Loucy (cell line): ENCODE data around the gene NXPH1.

Experiments used
- H2AFZ ChIP-seq: fragments of 200-600 bp; sonication (generic); 2 replicates; pipeline ENCODE4 v1.6.0; 2016; ENCODE audit warnings: antibody characterized with exemption, mild to moderate bottlenecking, low read length, moderate library complexity
- H3F3A ChIP-seq: fragments of 200-600 bp; 2 replicates; pipeline ENCODE4 v1.6.0; 2016; ENCODE audit warnings: antibody characterized with exemption, low read depth, mild to moderate bottlenecking
- H3K27me3 ChIP-seq: fragments of 200-600 bp; sonication (generic); 2 replicates; pipeline ENCODE4 v1.6.1; 2014; ENCODE audit warnings: low read length, mild to moderate bottlenecking; ENCODE audit not compliant: insufficient read depth, poor library complexity, severe bottlenecking
- H3K36me3 ChIP-seq: fragments of 200-600 bp; sonication (generic); 2 replicates; pipeline ENCODE4 v1.6.1; 2016; ENCODE audit warnings: low read length; ENCODE audit not compliant: insufficient read depth
- H3K4me1 ChIP-seq: fragments of 200-600 bp; sonication (generic); 2 replicates; pipeline ENCODE4 v1.5.1; 2014; ENCODE audit warnings: low read length, mild to moderate bottlenecking; ENCODE audit not compliant: insufficient read depth, poor library complexity, severe bottlenecking
- H3K4me2 ChIP-seq: fragments of 200-600 bp; sonication (generic); 2 replicates; pipeline ENCODE4 v1.6.0; 2014; ENCODE audit warnings: antibody characterized with exemption, low read length, low read depth, mild to moderate bottlenecking; ENCODE audit not compliant: poor library complexity, severe bottlenecking
- H3K4me3 ChIP-seq: fragments of 200-600 bp; sonication (generic); 2 replicates; pipeline ENCODE4 v1.5.1; 2014; ENCODE audit warnings: low read length, mild to moderate bottlenecking, mixed read lengths; ENCODE audit not compliant: poor library complexity, severe bottlenecking
- H3K79me2 ChIP-seq: fragments of 200-600 bp; sonication (generic); 2 replicates; pipeline ENCODE4 v1.6.1; 2014; ENCODE audit warnings: low read length; ENCODE audit not compliant: insufficient read depth
- H3K9ac ChIP-seq: fragments of 200-600 bp; sonication (generic); 2 replicates; pipeline ENCODE4 v1.6.0; 2014; ENCODE audit warnings: mild to moderate bottlenecking, low read depth, low read length, moderate library complexity; ENCODE audit not compliant: poor library complexity, severe bottlenecking
- H3K9me2 ChIP-seq: fragments of 200-600 bp; sonication (generic); replicated peaks from 2 replicates; pipeline ENCODE4 v1.6.1; 2016; ENCODE audit warnings: low read depth, low read length, mixed read lengths
- H3K9me3 ChIP-seq: fragments of 200-600 bp; sonication (generic); 2 replicates; pipeline ENCODE4 v1.6.1; 2014; ENCODE audit warnings: mild to moderate bottlenecking, antibody characterized with exemption, low read length, low read depth; ENCODE audit not compliant: insufficient read depth
- H4K20me1 ChIP-seq: fragments of 200-600 bp; sonication (generic); 2 replicates; pipeline ENCODE4 v1.6.0; 2014; ENCODE audit warnings: antibody characterized with exemption, low read length, mild to moderate bottlenecking; ENCODE audit not compliant: insufficient read depth, poor library complexity, severe bottlenecking
- CTCF ChIP-seq: fragments of 200-600 bp; sonication (generic); conservative IDR thresholded peaks from 2 replicates; pipeline ENCODE4 v1.5.1; 2014; ENCODE audit warnings: mild to moderate bottlenecking, antibody characterized with exemption, low read length
- EZH2phosphoT487 ChIP-seq: fragments of 200-600 bp; IDR thresholded peaks from 2 replicates; pipeline ENCODE4 v1.6.1; 2018; ENCODE audit warnings: antibody characterized with exemption, mild to moderate bottlenecking, moderate library complexity, borderline replicate concordance

NXPH1 gene

GRCh38 chr7:8390262-8390626 is 43.2 kb upstream of the NXPH1 start:
- no peaks in the 10 kb centered on the region for H3K9me3 ChIP-seq
- no peaks in the 10 kb centered on the region for H3K79me2 ChIP-seq
- no peaks in the 10 kb centered on the region for H4K20me1 ChIP-seq
- H3K4me2 ChIP-seq: no peak overlapping the region
- H3K9ac ChIP-seq: no peak overlapping the region
- H3K27me3 ChIP-seq: no peaks in the 10 kb centered on the region
- no peaks in the 10 kb centered on the region for H3K36me3 ChIP-seq
- H2AFZ ChIP-seq: no peak overlapping the region
- TF ChIP-seq EZH2phosphoT487: no peak
- no peak for TF ChIP-seq CTCF
- H3F3A ChIP-seq: no peaks in the 10 kb centered on the region
- H3K4me1 ChIP-seq: peaks cover 25% of the 10 kb centered on the region
- no peak overlapping the region for H3K4me3 ChIP-seq
- no peaks in the 10 kb centered on the region for H3K9me2 ChIP-seq

GRCh38 chr7:8391353-8392062 is 41.9 kb upstream of the NXPH1 start:
- H3K9me2 ChIP-seq: no peaks in the 10 kb centered on the region
- no peaks in the 10 kb centered on the region for H3K9me3 ChIP-seq
- no peaks in the 10 kb centered on the region for H3F3A ChIP-seq
- no peak for TF ChIP-seq CTCF
- no peak for TF ChIP-seq EZH2phosphoT487
- H3K36me3 ChIP-seq: no peaks in the 10 kb centered on the region
- H4K20me1 ChIP-seq: no peaks in the 10 kb centered on the region
- H3K27me3 ChIP-seq: no peaks in the 10 kb centered on the region
- no peak overlapping the region for H3K9ac ChIP-seq
- no peak overlapping the region for H3K4me2 ChIP-seq
- H3K4me3 ChIP-seq: no peak overlapping the region
- H3K79me2 ChIP-seq: no peaks in the 10 kb centered on the region
- H3K4me1 ChIP-seq: peaks cover 21% of the 10 kb centered on the region
- H2AFZ ChIP-seq: peak overlapping the region; percentile 60; the same call in 1 of the 2 replicates

GRCh38 chr7:8396294-8396693 is 37.1 kb upstream of the NXPH1 start:
- Histone ChIP-seq H3K27me3 (no peaks in the 10 kb centered on the region), H3K36me3 (no peaks in the 10 kb centered on the region), H3K4me3 (no peak overlapping the region), H3K9ac (no peak overlapping the region), H2AFZ (no peak overlapping the region), H3K79me2 (no peaks in the 10 kb centered on the region), H3F3A (no peaks in the 10 kb centered on the region), H3K4me2 (no peak overlapping the region), H4K20me1 (no peaks in the 10 kb centered on the region), H3K9me2 (no peaks in the 10 kb centered on the region), H3K9me3 (no peaks in the 10 kb centered on the region), H3K4me1 (peaks cover 7% of the 10 kb centered on the region)
- TF ChIP-seq CTCF (no peak), EZH2phosphoT487 (no peak)
